ENCODE data around the gene SMPD2. TPM values are rescaled to one million over a fixed set of nuclear protein-coding genes. Genes with fewer than 3 reads are reported as not detected.
A peak's percentile ranks its signal among the peaks of the same experiment; 100 is the strongest.

Gene SMPD2
- total RNA-seq, 1 donor from 2014 or later, result 13.7 TPM

DNA sequence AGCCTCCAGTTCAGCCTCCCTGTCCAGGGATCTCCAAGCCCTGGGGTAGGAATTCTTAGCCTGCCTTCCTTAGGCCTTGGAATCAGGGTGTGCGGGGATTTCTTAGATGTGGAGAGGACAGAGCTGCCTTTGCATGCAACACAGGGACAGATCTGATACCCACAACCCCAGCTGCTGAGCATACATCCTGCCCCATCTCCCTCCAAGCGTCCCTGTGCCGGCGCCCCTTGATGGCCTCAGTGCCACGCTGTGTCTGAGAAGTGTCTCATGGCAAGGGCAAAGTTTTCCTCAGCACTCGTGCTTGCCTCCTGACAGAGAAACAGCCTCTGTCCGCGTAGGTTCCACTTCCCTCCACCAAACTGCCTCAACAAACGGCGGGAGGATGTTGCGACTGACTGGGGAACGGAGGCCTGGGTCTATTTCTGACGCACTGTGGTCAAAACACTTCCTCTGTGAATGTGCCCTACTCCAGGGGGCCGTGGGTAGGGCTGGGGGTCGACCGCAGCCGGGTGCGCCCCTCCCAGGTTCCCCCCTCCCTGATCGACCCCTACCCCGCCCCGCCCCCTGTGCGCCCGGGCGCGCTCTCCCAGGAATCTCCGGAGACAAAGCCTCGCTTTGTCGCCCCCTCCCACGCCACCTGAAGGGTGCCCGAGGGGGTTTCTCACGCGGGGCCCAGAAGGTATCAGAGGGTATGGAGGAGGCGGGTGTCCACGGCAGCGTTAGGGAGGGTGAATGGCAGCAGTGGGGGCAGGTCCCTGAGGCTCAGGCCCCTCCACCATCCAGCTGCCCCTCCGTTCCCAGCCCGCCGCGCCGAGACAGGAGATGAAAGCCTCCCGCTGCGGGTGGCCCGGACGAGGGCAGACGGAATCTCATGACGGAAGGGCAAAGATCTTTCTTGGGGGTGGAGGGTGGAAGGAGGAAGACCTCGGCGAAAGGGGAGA is 14.2 kb downstream of the SMPD2 start:
- H3K4me1 ChIP-seq, result peaks cover 49% of the 10 kb centered on the region
- intact Hi-C loops (cut with DNase I), result no loop called here
- peak overlapping the region; percentile 86 for H3K4me3 ChIP-seq
- H3K9me3 ChIP-seq, result no peaks in the 10 kb centered on the region
- peaks cover 29% of the 10 kb centered on the region for H3K36me3 ChIP-seq
- peak overlapping the region; percentile 89 for H3K27ac ChIP-seq
- ATAC-seq (peak; percentile 17 to 49), DNase-seq (peak; percentile 76)
- TF ChIP-seq, protein P1, sequence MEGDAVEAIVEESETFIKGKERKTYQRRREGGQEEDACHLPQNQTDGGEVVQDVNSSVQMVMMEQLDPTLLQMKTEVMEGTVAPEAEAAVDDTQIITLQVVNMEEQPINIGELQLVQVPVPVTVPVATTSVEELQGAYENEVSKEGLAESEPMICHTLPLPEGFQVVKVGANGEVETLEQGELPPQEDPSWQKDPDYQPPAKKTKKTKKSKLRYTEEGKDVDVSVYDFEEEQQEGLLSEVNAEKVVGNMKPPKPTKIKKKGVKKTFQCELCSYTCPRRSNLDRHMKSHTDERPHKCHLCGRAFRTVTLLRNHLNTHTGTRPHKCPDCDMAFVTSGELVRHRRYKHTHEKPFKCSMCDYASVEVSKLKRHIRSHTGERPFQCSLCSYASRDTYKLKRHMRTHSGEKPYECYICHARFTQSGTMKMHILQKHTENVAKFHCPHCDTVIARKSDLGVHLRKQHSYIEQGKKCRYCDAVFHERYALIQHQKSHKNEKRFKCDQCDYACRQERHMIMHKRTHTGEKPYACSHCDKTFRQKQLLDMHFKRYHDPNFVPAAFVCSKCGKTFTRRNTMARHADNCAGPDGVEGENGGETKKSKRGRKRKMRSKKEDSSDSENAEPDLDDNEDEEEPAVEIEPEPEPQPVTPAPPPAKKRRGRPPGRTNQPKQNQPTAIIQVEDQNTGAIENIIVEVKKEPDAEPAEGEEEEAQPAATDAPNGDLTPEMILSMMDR (IDR thresholded peaks at IDR 0.05), result no peak
- no peaks in the 10 kb centered on the region for H3K27me3 ChIP-seq (ENCODE audit: low read depth)

DNA sequence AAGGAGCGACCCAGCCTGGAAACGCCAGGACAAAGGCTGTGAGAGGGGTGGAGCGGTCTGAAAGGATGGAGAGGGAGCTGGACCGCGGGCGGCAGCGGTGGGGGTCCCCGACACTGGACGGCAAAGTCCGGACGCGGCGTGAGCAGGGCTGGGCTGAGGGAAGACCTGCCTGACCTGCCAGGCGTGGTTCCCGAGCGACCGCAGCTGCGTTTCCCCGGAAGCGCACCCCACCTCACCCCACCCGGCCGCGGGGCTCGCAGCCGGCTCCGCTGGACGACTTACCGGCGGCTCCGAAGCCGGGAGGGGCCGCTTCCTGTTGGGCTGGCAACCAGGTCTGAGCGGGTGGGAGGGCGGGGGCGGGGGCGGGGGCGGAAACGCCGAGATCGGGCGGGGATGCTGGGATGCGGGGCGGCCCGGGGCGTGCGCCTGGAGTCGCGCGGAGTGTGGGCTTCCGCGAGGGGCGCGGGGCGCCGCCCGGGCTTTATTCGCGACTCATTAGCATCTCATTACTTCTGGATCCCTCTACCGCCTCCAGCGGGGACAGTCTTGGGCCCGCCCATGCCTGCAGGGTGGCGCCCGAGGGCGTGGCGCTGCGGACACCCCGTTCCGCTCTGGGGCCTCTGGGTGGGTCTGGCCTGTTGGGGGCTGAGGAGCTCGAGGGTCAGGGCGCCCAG is 15.1 kb downstream of the SMPD2 start, which contains the start of gene MICAL1:
Gene MICAL1, minus strand, starts transcription at position 336 of the 674 bp plus-strand sequence. CDS start 1,576 bp downstream, outside the sequence.
- peak within 1 kb of the TSS; percentile 89 for H3K27ac ChIP-seq
- intact Hi-C loops (cut with DNase I), result no loop called here
- peaks cover 53% of the 10 kb centered on the region for H3K4me1 ChIP-seq
- H3K4me3 ChIP-seq, result peak within 1 kb of the TSS; percentile 86
- peaks cover 26% of the 10 kb centered on the region for H3K36me3 ChIP-seq
- peak; percentile 87 to 89 for ATAC-seq
- no peaks in the 10 kb centered on the region for H3K9me3 ChIP-seq
- DNase-seq, result peak; percentile 91
- TF ChIP-seq, protein P1 (IDR thresholded peaks at IDR 0.05), result peak; percentile 35
- no peaks in the 10 kb centered on the region for H3K27me3 ChIP-seq (ENCODE audit: low read depth)

DNA sequence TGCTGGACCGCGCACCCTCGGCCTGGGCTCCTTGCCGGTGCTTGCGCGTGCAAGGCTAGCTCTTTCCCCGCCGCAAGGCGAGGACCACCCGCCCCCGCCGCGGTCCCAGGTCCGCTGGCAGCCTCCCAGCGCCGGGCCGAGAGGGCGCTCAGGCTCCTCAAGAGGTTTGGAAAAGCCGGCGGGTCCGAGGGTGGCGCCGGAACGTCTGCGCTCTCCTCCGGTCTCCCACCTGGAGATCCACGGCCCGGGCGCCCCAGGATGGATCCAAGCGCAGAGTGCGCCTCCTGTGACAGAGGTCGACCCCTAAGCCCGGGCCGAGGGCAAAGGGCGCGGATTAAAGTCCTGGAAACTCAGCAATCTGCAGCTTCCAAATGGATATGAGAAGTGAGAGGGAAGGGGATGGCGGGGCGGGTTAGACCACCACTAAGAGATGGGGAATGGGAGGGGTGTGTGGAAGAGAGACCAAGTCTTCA is 15.6 kb downstream of the SMPD2 start:
- no peaks in the 10 kb centered on the region for H3K9me3 ChIP-seq
- peak overlapping the region; percentile 86 for H3K4me3 ChIP-seq
- peak overlapping the region; percentile 89 for H3K27ac ChIP-seq
- ATAC-seq, result peak; percentile 36 to 42
- DNase-seq, result no peak
- peaks cover 23% of the 10 kb centered on the region for H3K36me3 ChIP-seq
- peaks cover 53% of the 10 kb centered on the region for H3K4me1 ChIP-seq
- no peaks in the 10 kb centered on the region for H3K27me3 ChIP-seq (ENCODE audit: low read depth)
- TF ChIP-seq, protein P1 (IDR thresholded peaks at IDR 0.05), result peak; percentile 4
- intact Hi-C loops (cut with DNase I), result no loop called here

DNA sequence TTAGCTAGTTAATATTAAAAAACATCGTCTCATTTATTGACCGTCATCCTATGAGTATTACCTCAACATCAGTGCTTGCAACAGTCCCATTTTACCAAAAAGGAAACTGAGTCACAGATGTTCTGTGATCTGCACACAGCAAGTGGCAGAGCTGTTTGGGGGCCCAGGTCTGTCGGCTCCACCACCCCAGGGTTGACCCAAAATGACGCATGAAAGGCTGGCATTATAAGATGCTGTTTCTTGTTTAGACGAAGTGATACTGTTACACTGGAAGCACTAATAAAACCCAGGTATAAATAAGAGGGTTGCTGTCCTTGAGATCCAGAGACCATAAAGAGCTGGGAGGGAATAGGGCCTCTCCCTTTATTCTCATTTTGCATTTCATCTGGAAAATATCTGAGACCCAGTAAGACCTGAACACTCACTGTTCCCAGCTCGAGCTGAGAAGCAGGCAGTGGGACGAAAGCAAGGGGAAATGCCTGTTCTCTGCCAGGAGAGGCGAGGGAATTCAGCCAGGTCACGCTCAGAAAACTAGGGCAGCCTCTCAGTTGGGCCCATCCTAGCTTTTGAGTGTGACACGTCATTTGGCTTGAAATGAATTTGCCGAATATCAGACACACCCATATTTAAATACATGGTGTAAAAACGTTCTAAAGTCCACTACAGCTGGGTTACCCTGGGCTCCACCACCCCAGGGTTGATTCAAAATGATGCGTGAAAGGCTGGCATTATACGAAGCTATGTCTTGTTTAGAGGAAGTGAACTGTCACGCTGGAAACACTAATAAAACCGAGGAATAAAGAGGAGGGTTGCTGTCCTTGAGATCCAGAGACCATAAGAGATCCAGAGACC is 16.4 kb downstream of the SMPD2 start:
- Histone ChIP-seq H3K9me3 (no peaks in the 10 kb centered on the region), H3K27ac (peak overlapping the region; percentile 89), H3K27me3 (ENCODE audit: low read depth) (no peaks in the 10 kb centered on the region), H3K36me3 (peaks cover 20% of the 10 kb centered on the region), H3K4me1 (peaks cover 53% of the 10 kb centered on the region), H3K4me3 (peak overlapping the region; percentile 86)
- ATAC-seq, result peak; percentile 23 to 62
- peak; percentile 69 for DNase-seq
- intact Hi-C loops (cut with DNase I), result no loop called here
- TF ChIP-seq, protein P1 (IDR thresholded peaks at IDR 0.05), result no peak

DNA sequence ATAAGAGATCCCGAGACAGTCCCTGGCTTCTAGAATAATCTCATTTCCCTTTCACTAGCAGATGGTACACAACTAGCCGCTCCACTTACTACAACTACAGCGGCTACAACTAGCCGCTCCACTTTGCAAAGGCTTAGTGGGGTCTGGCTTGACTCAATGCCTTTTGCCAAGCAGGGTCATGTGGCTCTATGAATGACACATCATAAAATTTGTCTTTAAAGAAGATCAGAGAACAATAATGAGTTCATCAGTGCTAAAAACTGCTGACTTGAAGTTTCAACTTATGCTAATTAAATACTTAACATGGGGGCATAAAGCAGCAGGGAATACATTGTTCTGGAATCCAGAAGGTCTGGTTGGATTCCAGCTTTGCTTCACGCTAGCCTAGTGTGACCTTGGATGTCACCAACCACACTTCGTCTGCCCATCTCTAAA is 17.1 kb downstream of the SMPD2 start:
- no peaks in the 10 kb centered on the region for H3K9me3 ChIP-seq
- TF ChIP-seq, protein P1 (IDR thresholded peaks at IDR 0.05), result no peak
- ATAC-seq (no peak), DNase-seq (no peak)
- no peaks in the 10 kb centered on the region for H3K27me3 ChIP-seq (ENCODE audit: low read depth)
- H3K27ac ChIP-seq, result peak overlapping the region; percentile 89
- H3K4me1 ChIP-seq, result peaks cover 53% of the 10 kb centered on the region
- intact Hi-C loops (cut with DNase I), result no loop called here
- peaks cover 20% of the 10 kb centered on the region for H3K36me3 ChIP-seq
- no peak overlapping the region for H3K4me3 ChIP-seq
